HFFc6 (cell line): Measurements from ENCODE around the gene RHBDL1. TPM values are rescaled to one million over a fixed set of nuclear protein-coding genes. Genes with fewer than 3 reads are reported as not detected.

ENCODE experiments used
- DNase-seq: peaks from one replicate; pipeline ENCODE4 v3.0.0-alpha.2; 2018
- H3K27ac Mint-ChIP-seq: 2 replicates; pipeline ENCODE4 v1.8.0; 2020; ENCODE audit warnings: mild to moderate bottlenecking, mixed read lengths
- H3K27me3 Mint-ChIP-seq: 2 replicates; pipeline ENCODE4 v1.8.0; 2021; ENCODE audit warnings: mild to moderate bottlenecking, moderate library complexity, mixed read lengths; ENCODE audit not compliant: insufficient read depth
- H3K36me3 Mint-ChIP-seq: 2 replicates; pipeline ENCODE4 v1.8.0; 2021; ENCODE audit warnings: low read depth, mixed read lengths
- H3K4me1 Mint-ChIP-seq: 2 replicates; pipeline ENCODE4 v1.8.0; 2020; ENCODE audit warnings: low read depth, mixed read lengths
- H3K4me3 Mint-ChIP-seq: 2 replicates; pipeline ENCODE4 v1.8.0; 2020; ENCODE audit warnings: mild to moderate bottlenecking, moderate library complexity, mixed read lengths
- H3K9me3 Mint-ChIP-seq: 2 replicates; pipeline ENCODE4 v1.8.0; 2020; ENCODE audit warnings: mild to moderate bottlenecking, mixed read lengths
- CTCF ChIP-seq: fragments of 200-600 bp; sonication (generic); IDR thresholded peaks from 2 replicates; pipeline ENCODE4 v1.5.0; 2021; ENCODE audit warnings: antibody characterized with exemption, mild to moderate bottlenecking
- total RNA-seq, 6 experiments: library from RNA; stranded (reverse); fragmentation: NEBNext Ultra II Directional; extraction: Animal tissue kit (Norgen Biotek cat#: 25700); gene quantifications; 2 replicates in 1 of 6; 3 replicates in 5 of 6; pipeline ENCODE4 v1.2.3, GENCODE V29; 2021

Gene RHBDL1
- total RNA-seq, 6 experiments from 2014 or later, result 1.4 to 2.3 (median 1.7) TPM

- Mint-ChIP-seq H3K36me3 (peaks cover 20% of the 10 kb centered on the region), H3K27me3 (peaks cover 5% of the 10 kb centered on the region; the same call in 1 of the 2 replicates), H3K4me3 (peak overlapping the region; percentile 90; the same call in 1 of the 2 replicates), H3K27ac (no peak overlapping the region), H3K9me3 (no peaks in the 10 kb centered on the region), H3K4me1 (peaks cover 14% of the 10 kb centered on the region)
- no peak for DNase-seq
- 0 out of 2 replicates have a peak, but pooled peaks have one; percentile 0 for TF ChIP-seq CTCF
Measured at GRCh38 chr16:682493-683395, 7.3 kb downstream of the RHBDL1 start.

DNA sequence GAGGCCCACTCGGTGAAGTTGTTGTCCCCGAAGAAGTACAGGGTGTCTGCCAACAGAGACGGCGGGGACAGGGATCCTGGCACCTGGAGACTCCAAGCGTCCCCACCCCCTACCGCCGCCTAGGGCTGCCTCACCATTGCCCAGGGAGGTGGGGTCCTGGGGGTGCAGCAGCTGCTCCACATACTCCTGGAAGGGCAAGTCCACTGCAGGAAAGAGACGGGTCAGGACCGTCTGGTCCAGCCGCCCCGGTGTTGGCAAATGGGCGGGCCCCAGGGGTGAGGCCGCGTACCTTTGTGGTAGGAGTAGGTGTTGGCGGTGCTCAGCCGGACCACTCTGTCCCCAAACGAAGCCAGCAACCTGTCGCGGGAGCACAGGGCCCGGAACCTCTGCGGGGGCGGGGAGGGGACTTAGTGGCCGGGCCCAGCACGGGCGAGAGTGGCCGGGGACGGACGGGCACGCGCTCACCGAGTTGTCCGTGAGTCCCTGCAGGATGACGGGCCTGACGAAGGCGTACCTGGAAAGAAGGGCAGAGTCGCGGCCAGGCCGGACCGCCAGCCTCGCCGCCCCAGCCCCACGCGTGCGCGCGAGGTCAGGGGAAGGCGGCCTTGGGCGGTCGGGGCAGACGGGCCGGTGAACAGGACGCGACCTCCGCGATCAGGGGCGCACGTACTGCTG is 8.1 kb downstream of the RHBDL1 start:
- Mint-ChIP-seq H3K27me3 (peaks cover 5% of the 10 kb centered on the region; the same call in 1 of the 2 replicates), H3K27ac (no peak overlapping the region), H3K36me3 (peaks cover 20% of the 10 kb centered on the region), H3K4me1 (peaks cover 14% of the 10 kb centered on the region), H3K4me3 (no peak overlapping the region), H3K9me3 (no peaks in the 10 kb centered on the region)
- no peak for TF ChIP-seq CTCF
- no peak for DNase-seq

DNA sequence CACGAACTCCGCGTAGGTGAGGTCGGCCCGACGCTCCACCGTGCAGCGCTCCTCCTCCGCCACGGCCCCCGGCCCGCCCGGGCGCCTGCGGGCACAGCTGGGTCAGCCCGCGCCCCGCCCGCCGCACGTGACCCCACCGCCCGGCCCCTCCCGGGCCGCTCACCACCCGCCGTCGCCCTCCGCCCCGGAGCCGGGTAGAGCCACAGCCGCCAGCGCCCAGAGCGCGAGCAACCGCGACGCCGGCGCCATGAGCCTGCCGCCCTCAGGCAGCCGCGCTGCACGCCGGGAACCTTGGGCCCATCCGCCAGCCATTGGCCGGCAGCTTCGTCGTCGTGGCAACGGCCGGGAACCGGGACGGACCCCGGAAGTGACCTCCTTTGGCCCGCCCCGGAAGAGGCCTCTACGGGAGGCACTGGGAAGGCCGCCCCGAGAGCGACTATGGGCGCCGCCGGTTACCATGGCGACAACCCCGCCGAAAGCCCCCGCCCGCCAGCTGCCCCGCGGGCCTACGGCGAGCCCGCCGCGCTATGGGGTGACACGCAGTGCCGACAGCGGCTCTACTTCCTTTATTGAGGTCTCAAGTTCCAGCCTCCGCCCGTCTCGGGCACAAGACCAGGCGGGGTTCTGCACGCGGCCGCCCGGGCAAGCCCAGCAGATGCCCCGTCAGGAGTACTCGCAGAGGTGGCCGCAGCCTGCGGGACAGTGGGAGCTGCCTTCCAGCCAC is 8.8 kb downstream of the RHBDL1 start, which contains the start of gene JMJD8:
Gene JMJD8, minus strand, starts transcription at position 264 of the 724 bp plus-strand sequence. Its CDS starts 15 bp downstream, at position 249.
- Mint-ChIP-seq H3K4me3 (no peak within 1 kb of the TSS), H3K36me3 (peaks cover 20% of the 10 kb centered on the region), H3K27me3 (peaks cover 5% of the 10 kb centered on the region), H3K4me1 (peaks cover 16% of the 10 kb centered on the region), H3K27ac (no peak within 1 kb of the TSS), H3K9me3 (no peaks in the 10 kb centered on the region)
- no peak for TF ChIP-seq CTCF
- DNase-seq, result peak; percentile 44

DNA sequence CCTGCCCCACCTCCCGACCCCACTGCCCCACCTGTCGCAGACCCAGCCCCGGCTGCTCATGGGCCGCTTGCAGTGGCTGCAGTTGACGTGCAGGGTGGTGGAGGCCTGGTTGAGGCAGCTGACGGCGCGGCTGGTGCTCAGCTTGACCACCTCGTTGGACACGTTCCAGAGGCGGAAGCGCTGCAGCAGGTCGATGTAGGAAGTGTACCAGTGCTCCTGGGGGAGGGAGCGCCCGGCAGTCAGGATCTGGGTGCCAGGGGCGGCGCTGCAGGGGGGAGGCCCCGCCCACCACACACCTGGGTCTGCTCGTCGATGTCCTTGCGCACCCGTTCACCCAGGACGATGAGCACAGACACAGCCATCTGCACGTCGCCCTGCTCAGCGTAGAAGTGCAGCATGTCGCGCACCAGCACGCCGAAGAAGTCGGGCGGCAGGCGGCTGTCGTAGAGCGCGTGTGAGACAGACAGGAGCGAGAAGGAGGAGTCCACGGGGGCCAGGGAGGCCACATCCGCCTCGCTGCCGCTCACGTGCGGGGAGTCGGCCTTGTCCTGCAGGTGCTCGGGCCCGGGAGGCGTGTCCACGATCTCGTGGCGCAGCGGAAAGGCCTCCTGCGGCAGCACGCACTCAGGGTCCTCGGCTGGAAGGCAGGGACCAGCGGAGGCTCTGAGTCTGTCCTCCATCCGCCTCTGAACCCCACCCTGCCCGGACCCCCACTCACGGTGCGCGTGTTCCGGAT is 9.7 kb downstream of the RHBDL1 start:
- Mint-ChIP-seq H3K4me1 (peaks cover 20% of the 10 kb centered on the region), H3K27ac (no peak overlapping the region), H3K27me3 (peaks cover 6% of the 10 kb centered on the region), H3K9me3 (no peaks in the 10 kb centered on the region), H3K36me3 (peaks cover 20% of the 10 kb centered on the region), H3K4me3 (no peak overlapping the region)
- DNase-seq, result no peak
- no peak for TF ChIP-seq CTCF

- Mint-ChIP-seq H3K27ac (no peak overlapping the region), H3K4me3 (no peak overlapping the region), H3K4me1 (peaks cover 22% of the 10 kb centered on the region), H3K36me3 (peaks cover 20% of the 10 kb centered on the region), H3K27me3 (peaks cover 6% of the 10 kb centered on the region), H3K9me3 (no peaks in the 10 kb centered on the region)
- TF ChIP-seq CTCF, result peak; percentile 72
- DNase-seq, result peak; percentile 37
Measured at GRCh38 chr16:685967-686366, 10.5 kb downstream of the RHBDL1 start.
